GM19397 (cell line): ENCODE results near the gene SLC8A1.

Source experiments
- ATAC-seq: cut with Tn5 transposase; IDR thresholded peaks from one replicate; pipeline ENCODE4 v1.9.1; 2021; ENCODE audit warnings: mild to moderate bottlenecking, moderate library complexity; ENCODE audit not compliant: unreplicated experiment

SLC8A1 gene

DNA sequence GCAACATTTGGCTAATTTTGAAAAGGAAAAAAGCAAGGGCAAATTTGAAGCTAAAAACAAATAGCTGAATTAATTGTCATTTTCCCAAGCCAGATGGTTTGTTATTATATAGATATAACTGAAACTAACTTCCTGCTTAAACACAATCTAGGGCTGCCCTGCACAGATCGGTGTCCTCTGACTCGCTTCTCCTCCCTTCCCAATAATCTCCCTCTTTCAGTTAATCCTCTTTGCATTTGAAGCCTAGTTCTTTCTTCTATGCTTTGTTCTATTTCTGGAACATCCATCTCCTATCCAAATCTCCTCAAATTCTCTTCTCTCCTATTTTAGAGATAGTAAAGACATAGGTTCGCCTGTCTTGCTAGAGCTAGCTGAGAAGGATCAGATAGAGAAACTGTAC, 328.1 kb downstream of the SLC8A1 start:
- no peak for ATAC-seq

DNA sequence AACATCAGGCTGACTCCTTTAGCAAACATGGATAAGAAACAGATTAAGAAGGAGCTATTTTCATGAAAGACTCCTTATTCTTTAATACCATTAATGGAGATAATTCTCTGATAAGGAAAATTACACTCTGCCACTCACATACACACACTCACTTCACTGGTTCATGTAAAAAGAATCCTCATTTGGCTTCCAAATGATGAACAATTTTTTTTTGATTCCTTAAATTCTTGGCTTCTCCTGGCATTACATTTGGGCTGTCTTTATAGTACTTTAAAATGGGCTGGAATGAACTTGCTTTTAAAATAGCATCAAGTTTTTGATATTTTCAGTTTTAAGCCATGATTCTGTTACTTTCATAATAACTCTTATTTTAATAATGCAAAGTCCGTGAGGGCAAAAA, 328.6 kb downstream of the SLC8A1 start:
- no peak for ATAC-seq

DNA sequence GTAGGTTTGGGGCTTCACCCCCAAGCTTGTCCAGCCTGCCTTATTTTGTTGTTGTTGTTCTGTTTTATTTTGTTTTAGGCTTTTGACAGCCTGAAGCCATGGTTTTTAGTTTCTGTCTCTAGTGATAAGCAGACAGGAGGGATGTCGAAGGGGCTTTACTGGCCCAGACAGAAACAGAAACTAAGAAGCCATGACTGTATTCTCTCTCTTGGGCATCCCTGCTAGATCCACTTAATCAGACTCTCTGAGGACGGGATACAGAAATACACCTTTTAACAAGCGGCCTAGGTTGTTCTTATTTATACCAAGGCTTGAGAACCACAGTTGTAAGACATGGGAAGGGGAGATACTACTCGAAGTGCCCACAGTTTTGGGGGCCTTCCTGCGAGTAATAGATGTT, 330.9 kb downstream of the SLC8A1 start:
- ATAC-seq: no peak

DNA sequence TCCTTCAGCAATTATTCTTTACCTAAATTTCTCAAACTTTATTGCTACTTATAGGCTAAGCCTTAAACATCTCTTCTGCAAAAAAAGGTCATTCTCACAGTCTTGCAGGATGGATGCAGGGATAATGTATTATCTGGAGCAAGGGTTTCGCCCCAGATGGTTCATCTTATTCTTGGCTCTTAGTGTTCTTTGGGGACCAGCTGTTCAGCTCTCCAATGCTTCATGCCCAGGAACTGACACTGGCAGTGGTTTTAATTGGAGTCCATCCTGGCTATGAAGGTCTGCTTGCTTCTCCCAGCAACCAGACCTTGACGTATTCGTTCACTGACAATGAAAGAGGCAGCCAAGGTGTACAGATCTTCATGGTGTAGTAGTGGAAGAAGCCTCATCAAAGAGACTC, 331.9 kb downstream of the SLC8A1 start:
- ATAC-seq: no peak

DNA sequence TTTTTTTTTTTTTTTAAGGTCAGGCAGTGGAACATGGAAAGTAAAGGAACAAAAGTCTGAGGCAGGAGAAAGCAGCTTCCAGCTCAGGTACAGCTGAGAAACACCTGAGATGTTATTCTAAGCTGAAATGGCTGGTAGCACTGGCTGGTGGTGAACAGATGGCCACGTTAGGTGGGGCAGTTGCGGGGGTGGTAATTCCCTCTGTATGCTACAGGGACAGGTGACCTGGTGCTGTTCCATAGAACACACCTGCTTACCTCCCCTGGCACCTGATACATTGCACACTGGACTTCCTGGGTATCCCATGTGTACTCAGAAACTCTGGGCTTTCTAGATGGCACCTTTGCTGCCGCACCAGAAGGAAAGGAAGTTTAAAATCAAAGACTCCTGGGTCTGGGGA, 333.3 kb downstream of the SLC8A1 start:
- no peak for ATAC-seq

DNA sequence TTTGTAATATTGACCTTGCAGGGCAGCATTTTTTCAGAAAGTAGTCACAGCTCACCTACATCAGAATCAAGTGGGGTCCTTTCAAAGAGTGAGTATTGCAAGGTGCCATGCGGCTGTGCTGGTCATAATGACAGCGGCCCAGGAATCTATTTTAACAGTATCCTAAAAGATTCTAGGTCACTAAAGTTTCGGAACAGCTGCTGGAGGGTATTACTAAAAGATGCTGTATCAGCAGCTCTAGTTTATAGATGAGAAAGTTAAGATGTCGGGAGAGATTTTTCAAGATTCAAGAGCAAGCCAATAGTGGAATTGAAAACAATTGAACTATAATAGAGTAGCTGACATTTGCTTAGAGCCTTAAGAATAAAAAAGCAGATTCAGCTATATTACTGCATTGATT, 336.0 kb downstream of the SLC8A1 start:
- no peak for ATAC-seq

DNA sequence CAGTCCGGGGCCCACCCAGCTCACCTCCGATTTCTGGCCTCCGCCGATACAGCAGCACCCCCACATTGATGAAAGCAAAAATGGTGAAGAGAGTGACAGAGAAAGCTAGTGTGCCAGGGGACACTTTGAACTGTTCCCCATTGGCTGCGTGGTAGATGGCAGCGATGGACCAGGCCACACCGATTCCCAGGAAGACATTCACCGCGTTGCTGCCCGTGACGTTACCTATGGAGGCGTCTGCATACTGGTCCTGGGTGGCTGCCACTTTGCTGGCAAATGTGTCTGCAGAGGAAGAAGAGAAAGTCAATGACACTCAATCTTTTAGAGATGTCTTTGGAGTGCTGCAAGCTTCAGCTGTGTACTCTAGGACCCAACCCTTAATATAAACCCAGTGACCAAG, 336.5 kb downstream of the SLC8A1 start:
- no peak for ATAC-seq

DNA sequence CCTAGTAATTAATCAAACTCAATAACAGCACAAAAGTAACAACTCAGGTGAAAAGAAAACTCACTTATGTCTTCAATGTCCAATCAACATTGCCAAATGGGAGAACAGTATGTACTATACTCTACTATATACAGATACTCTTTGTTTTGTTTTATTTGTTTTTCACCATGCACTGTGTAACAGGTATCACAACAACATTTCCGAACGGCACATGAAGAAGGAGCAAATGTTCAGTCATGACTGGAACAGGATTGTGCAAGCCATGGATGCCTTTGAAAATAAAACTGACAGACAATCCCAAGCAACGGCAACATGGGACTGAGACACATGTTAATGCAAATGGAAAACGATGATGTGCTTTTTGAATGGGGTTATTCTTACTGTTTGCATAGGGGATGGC, 337.9 kb downstream of the SLC8A1 start:
- ATAC-seq: no peak

DNA sequence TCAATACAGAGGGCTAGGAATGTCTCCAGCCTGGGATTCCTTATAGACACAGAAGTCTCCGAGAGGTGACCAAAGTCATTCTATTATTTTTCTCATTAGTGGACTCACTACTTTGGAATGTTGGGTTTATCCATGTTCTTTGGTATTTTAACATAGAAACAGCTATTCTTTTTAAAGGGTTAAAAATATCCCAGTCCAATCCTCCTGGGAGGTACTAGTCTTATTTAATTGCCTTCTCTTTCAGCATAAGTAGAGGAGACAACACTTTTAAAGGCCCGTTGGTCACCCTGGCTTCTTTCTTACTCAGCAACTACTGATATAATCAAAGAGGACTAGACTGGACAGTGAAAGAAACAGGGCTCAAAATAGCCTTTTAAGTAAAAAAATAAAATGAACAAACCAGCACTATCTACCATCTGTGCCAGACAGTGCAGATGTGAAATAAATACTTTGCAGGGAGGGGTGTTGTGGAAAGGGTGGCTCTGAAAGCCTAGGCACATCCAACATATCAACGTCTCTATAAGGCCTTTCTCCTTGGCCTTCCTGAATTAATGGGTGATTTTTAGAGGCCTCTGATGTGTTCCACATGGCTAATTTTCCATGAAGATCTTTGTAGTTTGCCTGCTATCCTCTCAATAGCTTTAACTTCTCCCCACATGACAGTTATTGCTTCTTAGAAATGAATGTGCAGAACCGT, 338.5 kb downstream of the SLC8A1 start:
- no peak for ATAC-seq

DNA sequence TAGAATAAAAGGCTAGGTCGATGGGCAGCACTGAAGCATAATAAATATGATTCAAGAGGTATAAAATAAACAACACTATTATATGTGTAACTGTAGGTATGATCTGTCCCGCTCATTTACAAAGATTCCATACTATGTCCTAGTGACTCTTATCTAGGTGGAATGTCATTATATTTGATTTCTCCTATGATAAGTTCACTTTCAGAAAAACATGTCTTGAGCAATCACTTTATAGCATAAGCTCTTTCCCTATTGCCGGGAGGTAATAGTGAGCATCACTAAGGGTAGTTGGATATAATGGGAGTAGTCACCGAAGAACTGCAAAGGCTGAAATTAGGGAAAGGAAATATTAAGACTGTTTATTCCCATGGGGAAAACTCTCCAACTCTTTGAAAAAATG, 342.5 kb downstream of the SLC8A1 start:
- ATAC-seq: no peak

DNA sequence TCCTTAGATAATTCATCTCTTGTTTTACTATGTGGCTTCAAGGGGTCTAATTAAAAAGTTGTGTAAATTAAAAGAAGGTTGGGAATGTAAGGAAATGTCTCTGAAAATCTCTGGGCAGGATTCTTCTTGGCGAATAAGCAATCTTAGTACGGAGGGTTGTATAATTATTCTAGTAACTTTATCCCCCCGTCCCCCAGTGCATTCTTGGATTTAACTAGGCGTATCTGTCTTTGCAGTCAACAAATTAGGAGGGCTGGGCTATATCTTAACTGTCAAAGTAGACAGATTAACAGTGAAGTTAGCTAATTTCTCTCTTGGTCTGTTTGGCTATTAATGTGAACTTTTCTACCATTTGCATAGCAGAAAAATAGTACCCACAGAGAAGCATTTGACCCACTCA, 343.0 kb downstream of the SLC8A1 start:
- no peak for ATAC-seq

DNA sequence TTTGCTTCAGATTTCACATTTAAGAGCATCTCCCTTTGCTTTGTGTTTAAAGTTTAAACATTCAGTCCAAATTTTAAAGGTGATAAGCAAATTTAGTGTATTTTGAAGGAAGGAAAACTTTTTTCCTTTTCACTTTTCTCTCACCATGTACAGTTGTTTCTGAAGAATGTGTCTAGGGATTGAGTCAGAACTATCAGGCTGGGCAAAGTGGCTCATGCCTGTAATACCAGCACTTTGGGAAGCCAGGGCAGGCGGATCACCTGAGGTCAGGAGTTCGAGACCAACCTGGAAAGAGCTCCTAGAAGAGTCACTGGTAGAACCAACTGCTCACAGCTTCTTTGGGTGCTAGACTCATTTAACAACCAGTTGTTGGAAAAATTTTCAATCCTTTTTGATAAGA, 345.8 kb downstream of the SLC8A1 start:
- ATAC-seq: no peak

DNA sequence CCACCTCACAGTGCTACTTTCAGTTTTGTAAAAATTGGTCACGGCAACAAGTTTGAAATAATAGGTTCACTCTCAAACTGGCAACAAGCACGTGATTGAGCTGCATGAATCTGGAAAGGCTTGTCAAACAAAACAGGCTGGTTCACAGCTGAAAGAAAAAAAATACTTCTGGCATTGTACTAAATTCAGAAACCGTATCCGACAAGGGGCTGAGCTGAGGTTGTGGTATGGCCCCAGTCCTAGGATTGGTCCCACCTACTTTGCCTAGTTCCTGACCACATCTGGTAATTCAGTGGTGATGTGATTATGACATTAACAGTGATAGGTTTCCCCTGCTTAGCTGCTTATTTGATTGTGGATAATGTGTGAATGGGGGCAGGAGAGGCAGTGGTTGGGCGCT, 346.3 kb downstream of the SLC8A1 start:
- no peak for ATAC-seq

DNA sequence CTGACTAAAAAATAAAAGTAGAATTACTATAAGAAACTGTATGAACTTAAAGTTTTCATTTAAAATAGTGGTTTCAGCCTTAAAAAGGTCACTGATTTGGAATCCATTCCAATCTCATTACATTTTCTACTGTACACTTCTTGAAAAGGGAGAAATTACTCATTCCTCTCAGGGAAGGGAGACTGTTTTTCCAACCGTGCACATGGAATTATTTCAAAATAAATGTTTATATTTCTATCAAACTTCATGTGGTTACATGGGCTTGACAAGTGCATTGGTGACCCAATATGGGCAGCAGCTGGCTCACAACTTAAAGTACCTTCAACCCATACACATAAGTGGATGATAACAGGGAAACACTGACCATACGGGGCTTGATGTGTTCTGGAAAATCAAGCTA, 348.3 kb downstream of the SLC8A1 start:
- ATAC-seq: no peak

DNA sequence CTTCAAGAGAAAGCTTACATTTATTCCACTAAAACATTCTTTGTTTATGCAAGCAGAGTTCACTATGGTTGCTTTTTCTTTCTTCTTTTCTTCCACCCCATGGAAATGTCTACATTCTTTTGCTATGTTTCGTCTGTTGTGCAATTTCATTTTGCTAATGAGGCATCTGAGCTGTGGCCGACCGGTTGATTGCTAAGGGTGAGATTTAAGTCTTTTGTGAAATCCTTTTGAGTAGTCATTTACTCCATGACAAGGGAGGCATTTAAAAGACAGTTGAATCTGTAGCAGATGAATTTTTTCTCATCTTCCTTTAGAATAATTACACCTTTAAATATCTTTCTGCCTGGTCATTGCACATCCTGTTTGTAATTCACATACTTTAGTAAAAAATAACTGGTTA, 348.7 kb downstream of the SLC8A1 start:
- ATAC-seq: no peak

DNA sequence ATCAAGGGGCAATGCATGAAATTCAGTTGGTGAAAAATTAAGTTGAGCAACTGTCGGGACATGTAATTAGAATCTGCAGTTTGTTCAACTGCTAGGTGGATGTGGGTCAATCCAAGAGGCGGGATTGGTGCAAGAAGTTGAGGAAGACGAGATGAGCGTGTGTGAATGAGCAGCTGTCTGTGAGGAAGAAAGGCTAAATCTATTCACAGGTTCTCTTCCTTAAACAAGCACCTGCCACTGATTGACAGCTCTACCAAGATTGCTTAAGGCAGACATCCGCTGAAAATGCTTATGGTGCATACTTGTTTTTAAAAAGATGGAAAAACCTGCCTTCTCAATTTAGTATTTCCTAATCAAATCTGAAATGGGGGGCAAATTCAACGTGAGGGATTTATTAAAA, 349.4 kb downstream of the SLC8A1 start:
- no peak for ATAC-seq

DNA sequence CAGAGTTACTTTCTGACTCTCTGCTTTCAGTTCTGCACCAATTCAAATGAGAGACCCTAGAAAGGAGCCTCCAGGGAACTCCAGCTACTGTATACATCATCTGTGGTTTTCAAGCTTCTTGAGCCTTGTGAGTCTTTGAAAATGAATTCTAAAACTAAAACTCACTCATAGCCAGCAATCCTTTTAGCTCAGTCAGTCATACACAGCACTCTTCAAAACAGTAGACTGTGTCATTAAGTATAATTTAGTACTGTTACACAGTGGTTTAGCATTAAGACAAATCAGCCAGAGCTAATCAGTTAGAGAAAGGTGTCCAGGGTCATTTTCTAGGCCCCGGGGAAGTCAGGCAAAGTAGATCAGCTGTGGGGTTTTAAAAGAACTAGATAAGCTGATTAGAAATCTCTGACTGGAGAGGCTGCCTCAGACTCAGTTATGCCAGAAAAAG, 350.7 kb downstream of the SLC8A1 start:
- peak; percentile 77 for ATAC-seq

DNA sequence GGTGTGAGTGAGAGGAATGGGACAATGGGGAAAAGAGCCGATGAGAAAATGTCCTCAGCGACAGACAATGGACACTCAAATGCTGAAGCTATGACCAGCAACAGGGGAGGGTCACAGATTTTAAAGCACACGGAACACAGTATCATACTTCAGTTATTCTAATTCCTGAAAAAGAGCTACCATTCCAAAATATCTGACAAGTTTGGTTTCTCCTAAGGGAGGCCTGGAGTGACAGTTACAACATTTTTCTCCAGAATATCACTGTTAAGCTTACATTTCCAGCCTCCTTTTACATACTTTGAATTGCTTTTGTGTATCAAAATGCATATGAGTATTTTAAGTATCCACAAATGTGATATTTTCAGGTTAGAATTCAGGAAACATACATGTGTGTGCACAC, 351.2 kb downstream of the SLC8A1 start:
- ATAC-seq: no peak

DNA sequence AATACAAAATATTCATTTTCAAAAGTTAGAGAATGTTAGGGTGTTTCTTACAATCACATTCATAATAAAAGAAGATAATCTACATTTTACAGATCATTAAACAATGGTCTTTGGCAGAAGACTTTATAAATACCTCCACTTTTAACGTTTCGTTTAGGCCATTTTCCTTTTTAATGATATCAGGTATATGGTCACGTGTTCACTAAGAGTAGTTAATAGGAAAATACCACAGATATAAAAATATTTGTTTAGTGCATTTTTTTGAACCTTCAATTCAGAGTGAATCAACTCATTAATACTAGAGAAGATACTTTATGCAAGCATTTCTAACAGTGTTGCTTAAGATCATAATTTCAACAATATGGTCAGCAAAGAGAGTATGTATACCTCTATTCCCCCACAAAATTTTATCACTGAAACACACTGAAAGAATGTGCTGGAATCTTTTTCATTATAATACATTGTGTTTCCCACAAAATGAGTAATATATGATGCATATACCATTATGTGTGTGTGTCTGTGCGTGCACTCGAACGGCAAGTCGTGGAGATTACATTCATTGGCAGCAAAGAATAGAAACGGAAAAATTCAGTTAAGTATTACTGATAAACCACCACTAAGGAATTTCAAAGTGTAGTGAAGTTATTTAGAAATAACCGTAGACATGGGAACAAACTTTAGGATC, 353.0 kb downstream of the SLC8A1 start:
- no peak for ATAC-seq

DNA sequence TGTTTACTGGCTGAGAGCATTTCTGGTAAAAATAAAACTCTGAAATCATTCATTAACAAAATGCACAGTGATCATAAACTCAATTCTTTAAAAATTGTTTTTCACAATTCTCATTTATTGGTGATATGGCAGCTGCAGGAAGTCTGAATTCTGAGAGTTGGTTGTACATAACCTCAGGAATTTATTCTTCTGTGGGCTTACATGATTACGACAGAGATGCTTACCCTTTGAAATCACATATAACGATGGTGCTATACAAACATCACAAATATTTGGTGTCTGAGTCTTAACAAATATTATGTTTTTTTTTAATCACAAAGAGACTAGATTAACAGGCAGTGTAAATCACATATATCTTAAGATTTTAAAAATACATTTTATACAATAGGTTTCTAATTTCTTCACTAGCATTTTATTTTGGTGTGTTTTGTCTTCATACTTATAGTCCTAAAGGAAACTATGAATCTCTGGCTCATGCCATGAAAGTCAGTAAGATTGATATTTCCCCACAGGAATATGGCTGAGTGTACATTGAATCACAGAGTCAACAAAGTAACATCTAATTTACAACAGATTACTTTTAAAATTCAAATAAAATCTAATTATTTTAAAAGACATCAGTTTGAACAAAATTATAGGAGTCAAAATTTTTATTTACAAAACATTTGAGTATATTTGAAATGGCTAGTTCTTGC, 354.1 kb downstream of the SLC8A1 start:
- no peak for ATAC-seq

DNA sequence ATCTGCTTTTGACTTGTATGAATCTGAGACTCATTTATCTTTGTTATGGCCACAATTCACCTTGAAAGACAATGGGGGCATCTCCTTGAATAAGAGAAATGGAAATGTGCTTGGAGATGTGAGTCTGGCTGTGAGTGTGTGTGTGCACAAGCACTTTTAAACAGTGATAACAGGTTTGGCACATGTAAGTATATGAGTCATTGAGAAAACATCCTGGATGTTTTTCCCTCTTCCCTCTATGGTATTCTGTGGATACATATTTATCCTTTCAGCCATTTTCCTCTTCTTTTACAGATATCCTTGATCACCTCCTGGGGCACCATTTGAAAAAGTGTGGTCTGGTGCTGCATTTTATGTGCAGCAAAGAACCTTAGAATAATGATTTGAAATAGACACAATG, 355.5 kb downstream of the SLC8A1 start:
- no peak for ATAC-seq

DNA sequence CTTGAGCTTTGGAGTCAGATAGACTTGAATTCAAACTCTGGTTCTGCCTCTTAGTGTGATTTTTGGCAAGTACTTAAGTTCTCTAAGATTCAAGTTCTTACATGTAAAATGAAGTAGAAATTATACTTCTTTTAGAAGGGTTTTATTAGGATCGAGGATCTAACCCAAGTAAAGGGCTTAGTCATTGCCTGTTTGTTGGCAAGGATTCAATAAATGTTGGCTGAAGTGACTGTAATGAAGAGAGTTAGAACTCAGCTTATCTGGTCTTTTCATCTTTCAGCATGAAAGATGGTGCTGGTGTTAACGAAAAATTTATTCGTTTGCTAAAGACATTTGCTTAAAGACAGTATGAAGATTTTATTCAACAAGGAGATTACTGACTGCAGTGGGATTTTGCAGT, 356.9 kb downstream of the SLC8A1 start:
- ATAC-seq: no peak
